MM.1S (cell line): ENCODE results near the gene DISP2.
A peak's percentile ranks its signal among the peaks of the same experiment; 100 is the strongest.

Experiments used
- DNase-seq: peaks from one replicate; pipeline ENCODE4 v3.0.0-alpha.2; 2015
- H2AFZ ChIP-seq: fragments of 300-600 bp; sonication (generic); 2 replicates; pipeline ENCODE4 v1.6.0; 2016; ENCODE audit warnings: antibody characterized with exemption, low read length
- H3F3A ChIP-seq: fragments of 300-600 bp; sonication (generic); 2 replicates; pipeline ENCODE4 v1.6.1; 2016; ENCODE audit warnings: mild to moderate bottlenecking, antibody characterized with exemption, low read length, moderate library complexity, mixed read lengths; ENCODE audit not compliant: insufficient read depth
- H3K27ac ChIP-seq: fragments of 300-600 bp; sonication (generic); 2 replicates; pipeline ENCODE4 v1.5.1; 2016; ENCODE audit warnings: mild to moderate bottlenecking, low read length
- H3K27me3 ChIP-seq: fragments of 300-600 bp; sonication (generic); replicated peaks from 2 replicates; pipeline ENCODE4 v1.6.0; 2016; ENCODE audit warnings: low read length; ENCODE audit not compliant: insufficient read depth
- H3K36me3 ChIP-seq: fragments of 300-600 bp; sonication (generic); replicated peaks from 2 replicates; pipeline ENCODE4 v1.6.1; 2016; ENCODE audit warnings: mild to moderate bottlenecking, low read length, mixed read lengths; ENCODE audit not compliant: insufficient read depth
- H3K4me1 ChIP-seq: fragments of 300-600 bp; sonication (generic); 2 replicates; pipeline ENCODE4 v1.6.1; 2016; ENCODE audit warnings: low read length, mixed read lengths
- H3K4me2 ChIP-seq: fragments of 300-600 bp; sonication (generic); 2 replicates; pipeline ENCODE4 v1.6.0; 2016; ENCODE audit warnings: low read depth, low read length
- H3K4me3 ChIP-seq: fragments of 300-600 bp; sonication (generic); 2 replicates; pipeline ENCODE4 v1.5.1; 2016; ENCODE audit warnings: low read length, mixed read lengths
- H3K79me2 ChIP-seq: fragments of 300-600 bp; sonication (generic); 2 replicates; pipeline ENCODE4 v1.6.1; 2016; ENCODE audit warnings: mixed run types, low read length, mixed read lengths
- H3K9ac ChIP-seq: fragments of 300-600 bp; sonication (generic); 2 replicates; pipeline ENCODE4 v1.6.1; 2016; ENCODE audit warnings: low read length, mixed read lengths
- H3K9me2 ChIP-seq: fragments of 300-600 bp; sonication (generic); replicated peaks from 2 replicates; pipeline ENCODE4 v1.6.1; 2016; ENCODE audit warnings: mild to moderate bottlenecking, low read length, mixed read lengths; ENCODE audit not compliant: insufficient read depth
- H3K9me3 ChIP-seq: fragments of 300-600 bp; sonication (generic); replicated peaks from 2 replicates; pipeline ENCODE4 v1.6.1; 2016; ENCODE audit warnings: mild to moderate bottlenecking, low read length, mixed read lengths; ENCODE audit not compliant: insufficient read depth
- H4K20me1 ChIP-seq: fragments of 300-600 bp; sonication (generic); 2 replicates; pipeline ENCODE4 v1.6.1; 2016; ENCODE audit warnings: mild to moderate bottlenecking, low read length, moderate library complexity, mixed read lengths; ENCODE audit not compliant: insufficient read depth
- EZH2 ChIP-seq: fragments of 300-600 bp; sonication (generic); optimal IDR thresholded peaks from 2 replicates; pipeline ENCODE3; 2017; ENCODE audit warnings: low read depth, mild to moderate bottlenecking, antibody characterized with exemption, low read length, mixed read lengths
- EZH2phosphoT487 ChIP-seq: fragments of 300-600 bp; sonication (generic); IDR thresholded peaks from 2 replicates; pipeline ENCODE4 v1.6.1; 2018; ENCODE audit warnings: antibody characterized with exemption, low read length
- TF ChIP-seq, protein P1 (sequence below): fragments of 300-600 bp; sonication (generic); IDR thresholded peaks from 2 replicates; pipeline ENCODE4 v1.5.1; 2016; ENCODE audit warnings: antibody characterized with exemption, low read length, mixed read lengths

The DISP2 gene

GRCh38 chr15:40338041-40338657 is 19.9 kb upstream of the DISP2 start:
- Histone ChIP-seq H3F3A (no peaks in the 10 kb centered on the region), H3K4me2 (peak overlapping the region; percentile 49), H3K27me3 (no peaks in the 10 kb centered on the region), H3K4me1 (peaks cover 12% of the 10 kb centered on the region; the same call in 1 of the 2 replicates), H3K9me2 (no peaks in the 10 kb centered on the region), H3K4me3 (no peak overlapping the region), H3K9me3 (no peaks in the 10 kb centered on the region), H3K27ac (no peak overlapping the region), H4K20me1 (no peaks in the 10 kb centered on the region), H3K36me3 (no peaks in the 10 kb centered on the region), H3K9ac (no peak overlapping the region), H3K79me2 (no peaks in the 10 kb centered on the region), H2AFZ (peak overlapping the region; percentile 58; the same call in 1 of the 2 replicates)
- TF ChIP-seq, protein P1, sequence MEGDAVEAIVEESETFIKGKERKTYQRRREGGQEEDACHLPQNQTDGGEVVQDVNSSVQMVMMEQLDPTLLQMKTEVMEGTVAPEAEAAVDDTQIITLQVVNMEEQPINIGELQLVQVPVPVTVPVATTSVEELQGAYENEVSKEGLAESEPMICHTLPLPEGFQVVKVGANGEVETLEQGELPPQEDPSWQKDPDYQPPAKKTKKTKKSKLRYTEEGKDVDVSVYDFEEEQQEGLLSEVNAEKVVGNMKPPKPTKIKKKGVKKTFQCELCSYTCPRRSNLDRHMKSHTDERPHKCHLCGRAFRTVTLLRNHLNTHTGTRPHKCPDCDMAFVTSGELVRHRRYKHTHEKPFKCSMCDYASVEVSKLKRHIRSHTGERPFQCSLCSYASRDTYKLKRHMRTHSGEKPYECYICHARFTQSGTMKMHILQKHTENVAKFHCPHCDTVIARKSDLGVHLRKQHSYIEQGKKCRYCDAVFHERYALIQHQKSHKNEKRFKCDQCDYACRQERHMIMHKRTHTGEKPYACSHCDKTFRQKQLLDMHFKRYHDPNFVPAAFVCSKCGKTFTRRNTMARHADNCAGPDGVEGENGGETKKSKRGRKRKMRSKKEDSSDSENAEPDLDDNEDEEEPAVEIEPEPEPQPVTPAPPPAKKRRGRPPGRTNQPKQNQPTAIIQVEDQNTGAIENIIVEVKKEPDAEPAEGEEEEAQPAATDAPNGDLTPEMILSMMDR: peak; percentile 95
- TF ChIP-seq EZH2 (no peak), EZH2phosphoT487 (no peak)
- peak; percentile 58 for DNase-seq

GRCh38 chr15:40338921-40339620 is 18.9 kb upstream of the DISP2 start:
- H3K79me2 ChIP-seq: no peaks in the 10 kb centered on the region
- no peaks in the 10 kb centered on the region for H4K20me1 ChIP-seq
- H3K27me3 ChIP-seq: no peaks in the 10 kb centered on the region
- no peak for DNase-seq
- no peak overlapping the region for H3K27ac ChIP-seq
- no peak overlapping the region for H3K9ac ChIP-seq
- H3K9me3 ChIP-seq: no peaks in the 10 kb centered on the region
- no peaks in the 10 kb centered on the region for H3K36me3 ChIP-seq
- TF ChIP-seq, protein P1: no peak
- TF ChIP-seq EZH2 (no peak), EZH2phosphoT487 (no peak)
- H3K9me2 ChIP-seq: no peaks in the 10 kb centered on the region
- H3K4me1 ChIP-seq: peaks cover 9% of the 10 kb centered on the region; the same call in 1 of the 2 replicates
- no peaks in the 10 kb centered on the region for H3F3A ChIP-seq
- H3K4me2 ChIP-seq: no peak overlapping the region
- no peak overlapping the region for H2AFZ ChIP-seq
- H3K4me3 ChIP-seq: no peak overlapping the region

DNA sequence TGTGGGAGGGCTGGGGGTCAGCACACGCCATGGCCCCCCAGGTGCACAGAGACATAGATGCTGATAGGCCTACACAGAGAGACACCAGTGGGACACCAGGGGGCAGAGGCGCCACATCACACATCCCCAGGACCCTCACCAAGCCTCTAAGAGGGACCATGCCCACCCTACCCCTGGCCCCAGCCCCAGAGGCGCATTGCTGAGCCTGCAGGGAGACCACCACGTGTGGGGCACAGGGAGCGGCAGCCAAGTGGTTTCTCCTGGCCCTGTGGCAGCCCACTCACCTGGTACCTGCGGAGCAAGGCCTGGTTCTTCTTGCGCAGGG is 18.4 kb upstream of the DISP2 start:
- Histone ChIP-seq H3K4me2 (no peak overlapping the region), H3F3A (no peaks in the 10 kb centered on the region), H3K9me3 (no peaks in the 10 kb centered on the region), H3K27ac (no peak overlapping the region), H3K9ac (no peak overlapping the region), H3K27me3 (no peaks in the 10 kb centered on the region), H3K79me2 (no peaks in the 10 kb centered on the region), H3K9me2 (no peaks in the 10 kb centered on the region), H3K36me3 (no peaks in the 10 kb centered on the region), H3K4me3 (no peak overlapping the region), H2AFZ (no peak overlapping the region), H4K20me1 (no peaks in the 10 kb centered on the region), H3K4me1 (peaks cover 5% of the 10 kb centered on the region; the same call in 1 of the 2 replicates)
- DNase-seq: no peak
- TF ChIP-seq, protein P1: no peak
- TF ChIP-seq EZH2phosphoT487: no peak
- no peak for TF ChIP-seq EZH2
